Hepatocyte (in vitro differentiated cells): ENCODE measurements around the gene ZNF467. TPM values are rescaled to one million over a fixed set of nuclear protein-coding genes. Genes with fewer than 3 reads are reported as not detected.

ENCODE experiments used
- DNase-seq: peaks from one replicate; pipeline ENCODE4 v3.0.0-alpha.2; 2016; ENCODE audit warnings: low spot score
- H2AFZ ChIP-seq: fragments of 200-600 bp; sonication (generic); 2 replicates; pipeline ENCODE4 v1.6.0; 2016; ENCODE audit warnings: antibody characterized with exemption, mild to moderate bottlenecking
- H3K27ac ChIP-seq: fragments of 200-600 bp; sonication (generic); 2 replicates; pipeline ENCODE4 v1.5.1; 2016; ENCODE audit warnings: mild to moderate bottlenecking
- H3K27me3 ChIP-seq: fragments of 200-600 bp; sonication (generic); 2 replicates; pipeline ENCODE4 v1.6.1; 2016
- H3K36me3 ChIP-seq: fragments of 200-600 bp; sonication (generic); replicated peaks from 2 replicates; pipeline ENCODE4 v1.5.1; 2016; ENCODE audit warnings: low read depth; ENCODE audit not compliant: insufficient read depth
- H3K4me1 ChIP-seq: fragments of 200-600 bp; sonication (generic); 2 replicates; pipeline ENCODE4 v1.5.1; 2016; ENCODE audit warnings: mild to moderate bottlenecking, moderate library complexity; ENCODE audit not compliant: insufficient read depth
- H3K4me2 ChIP-seq: fragments of 200-600 bp; sonication (generic); 2 replicates; pipeline ENCODE4 v1.6.0; 2016
- H3K4me3 ChIP-seq: fragments of 200-600 bp; sonication (generic); 2 replicates; pipeline ENCODE4 v1.5.1; 2016; ENCODE audit warnings: mild to moderate bottlenecking
- H3K79me2 ChIP-seq: fragments of 200-600 bp; sonication (generic); 2 replicates; pipeline ENCODE4 v1.6.0; 2017; ENCODE audit warnings: mild to moderate bottlenecking
- H3K9me2 ChIP-seq: fragments of 200-600 bp; sonication (generic); replicated peaks from 2 replicates; pipeline ENCODE4 v1.6.0; 2017; ENCODE audit warnings: mild to moderate bottlenecking; ENCODE audit not compliant: insufficient read depth
- H3K9me3 ChIP-seq: fragments of 200-600 bp; sonication (generic); 2 replicates; pipeline ENCODE4 v1.5.1; 2016; ENCODE audit warnings: low read depth, mild to moderate bottlenecking
- H4K20me1 ChIP-seq: fragments of 200-600 bp; sonication (generic); 2 replicates; pipeline ENCODE4 v1.6.0; 2016; ENCODE audit warnings: mild to moderate bottlenecking; ENCODE audit not compliant: insufficient read depth, poor library complexity, severe bottlenecking
- EZH2 ChIP-seq: fragments of 200-600 bp; sonication (generic); IDR thresholded peaks from 2 replicates; pipeline ENCODE4 v1.6.1; 2016; ENCODE audit warnings: antibody characterized with exemption, mild to moderate bottlenecking, borderline replicate concordance
- EZH2phosphoT487 ChIP-seq: fragments of 200-600 bp; sonication (generic); IDR thresholded peaks from one replicate; pipeline ENCODE4 v1.6.1; 2018; ENCODE audit warnings: antibody characterized with exemption, mild to moderate bottlenecking, low read depth, moderate library complexity; ENCODE audit not compliant: unreplicated experiment, severe bottlenecking
- WGBS: methylation state at CpG from one replicate; pipeline ENCODE4 v1.1.6; 2016; ENCODE audit warnings: low lambda C conversion rate; ENCODE audit errors: missing lambda C conversion rate; 5-methylcytosine and 5-hydroxymethylcytosine counted together
- polyA plus RNA-seq: library from polyadenylated mRNA; unstranded; fragments of >200 nt; fragmentation: Nextera tagmentation; extraction: Ambion mirVana; gene quantifications from 2 replicates; pipeline ENCODE4 v1.2.1, GENCODE V29; 2016
- total RNA-seq: library from RNA; depleted of rRNA; stranded (reverse); fragments of >200 nt; gene quantifications from 2 replicates; pipeline ENCODE4 v1.2.3, GENCODE V29; 2014
- TF ChIP-seq, protein P1 (sequence below): fragments of 200-600 bp; sonication (generic); IDR thresholded peaks from 2 replicates; pipeline ENCODE4 v1.5.1; 2016; ENCODE audit warnings: antibody characterized with exemption, mild to moderate bottlenecking; ENCODE audit not compliant: poor library complexity

ZNF467 gene
- total and polyA plus RNA-seq, 2 experiments from 2014 or later = 7.8 to 15.6 TPM

GRCh38 chr7:149785983-149786382, 12.6 kb upstream of the ZNF467 start:
- Histone ChIP-seq H3K4me3 (no peak overlapping the region), H3K9me3 (no peaks in the 10 kb centered on the region), H3K4me2 (no peak overlapping the region), H4K20me1 (no peaks in the 10 kb centered on the region), H3K79me2 (no peaks in the 10 kb centered on the region), H2AFZ (no peak overlapping the region), H3K36me3 (no peaks in the 10 kb centered on the region), H3K27ac (no peak overlapping the region), H3K4me1 (no peaks in the 10 kb centered on the region), H3K27me3 (peaks cover 24% of the 10 kb centered on the region), H3K9me2 (no peaks in the 10 kb centered on the region)
- DNase-seq = no peak
- WGBS = 94% methylated on average over 9 of the region's 9 CpGs
- no peak for TF ChIP-seq EZH2
- no peak for TF ChIP-seq EZH2phosphoT487
- TF ChIP-seq, protein P1, sequence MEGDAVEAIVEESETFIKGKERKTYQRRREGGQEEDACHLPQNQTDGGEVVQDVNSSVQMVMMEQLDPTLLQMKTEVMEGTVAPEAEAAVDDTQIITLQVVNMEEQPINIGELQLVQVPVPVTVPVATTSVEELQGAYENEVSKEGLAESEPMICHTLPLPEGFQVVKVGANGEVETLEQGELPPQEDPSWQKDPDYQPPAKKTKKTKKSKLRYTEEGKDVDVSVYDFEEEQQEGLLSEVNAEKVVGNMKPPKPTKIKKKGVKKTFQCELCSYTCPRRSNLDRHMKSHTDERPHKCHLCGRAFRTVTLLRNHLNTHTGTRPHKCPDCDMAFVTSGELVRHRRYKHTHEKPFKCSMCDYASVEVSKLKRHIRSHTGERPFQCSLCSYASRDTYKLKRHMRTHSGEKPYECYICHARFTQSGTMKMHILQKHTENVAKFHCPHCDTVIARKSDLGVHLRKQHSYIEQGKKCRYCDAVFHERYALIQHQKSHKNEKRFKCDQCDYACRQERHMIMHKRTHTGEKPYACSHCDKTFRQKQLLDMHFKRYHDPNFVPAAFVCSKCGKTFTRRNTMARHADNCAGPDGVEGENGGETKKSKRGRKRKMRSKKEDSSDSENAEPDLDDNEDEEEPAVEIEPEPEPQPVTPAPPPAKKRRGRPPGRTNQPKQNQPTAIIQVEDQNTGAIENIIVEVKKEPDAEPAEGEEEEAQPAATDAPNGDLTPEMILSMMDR = no peak

DNA sequence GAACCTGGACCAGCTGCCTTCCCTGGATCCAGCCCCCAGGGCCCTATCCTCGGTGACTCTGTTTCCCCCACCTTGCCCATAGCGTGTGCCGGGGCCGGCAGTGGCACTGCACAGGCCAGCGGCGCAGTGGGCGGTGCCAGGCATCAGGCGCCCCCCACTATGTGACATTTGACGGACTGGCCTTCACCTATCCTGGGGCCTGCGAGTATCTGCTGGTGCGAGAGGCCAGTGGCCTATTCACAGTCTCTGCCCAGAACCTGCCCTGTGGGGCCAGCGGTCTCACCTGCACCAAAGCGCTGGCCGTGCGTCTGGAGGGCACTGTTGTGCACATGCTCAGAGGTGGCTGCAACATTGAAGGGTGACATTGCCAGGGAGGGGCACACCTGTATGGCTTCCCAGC, 12.0 kb upstream of the ZNF467 start:
- no peak for DNase-seq
- Histone ChIP-seq H3K27ac (no peak overlapping the region), H3K9me3 (no peaks in the 10 kb centered on the region), H3K4me2 (no peak overlapping the region), H3K9me2 (no peaks in the 10 kb centered on the region), H3K4me3 (no peak overlapping the region), H3K27me3 (peaks cover 18% of the 10 kb centered on the region), H2AFZ (no peak overlapping the region), H3K4me1 (no peaks in the 10 kb centered on the region), H3K36me3 (no peaks in the 10 kb centered on the region), H4K20me1 (no peaks in the 10 kb centered on the region), H3K79me2 (no peaks in the 10 kb centered on the region)
- TF ChIP-seq EZH2phosphoT487 (no peak), EZH2 (no peak)
- TF ChIP-seq, protein P1 = no peak
- 97% methylated on average over 15 of the region's 15 CpGs for WGBS

DNA sequence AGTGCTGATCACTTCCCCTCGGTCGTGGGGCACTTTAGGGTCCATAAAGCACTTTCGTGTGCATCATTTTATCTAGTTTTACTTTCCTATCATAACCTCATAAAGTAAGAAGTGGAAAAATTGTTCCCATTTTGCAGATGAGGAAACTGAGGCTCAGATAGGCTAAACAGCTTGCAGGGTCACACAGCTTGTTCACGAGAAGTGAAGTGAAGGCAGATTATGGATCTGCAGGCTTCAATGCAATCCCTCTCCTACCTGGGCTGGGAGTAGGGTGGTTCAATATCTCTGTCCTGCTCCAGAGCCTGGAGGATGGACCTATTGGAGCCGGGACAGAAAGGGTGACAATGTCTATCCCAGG, 10.8 kb upstream of the ZNF467 start:
- no peaks in the 10 kb centered on the region for H3K79me2 ChIP-seq
- no peaks in the 10 kb centered on the region for H3K9me3 ChIP-seq
- H3K27ac ChIP-seq = no peak overlapping the region
- no peaks in the 10 kb centered on the region for H3K9me2 ChIP-seq
- no peaks in the 10 kb centered on the region for H3K4me1 ChIP-seq
- no peak overlapping the region for H3K4me3 ChIP-seq
- H2AFZ ChIP-seq = no peak overlapping the region
- TF ChIP-seq, protein P1 = no peak
- TF ChIP-seq EZH2phosphoT487 = no peak
- no peak for TF ChIP-seq EZH2
- H3K36me3 ChIP-seq = no peaks in the 10 kb centered on the region
- no peak for DNase-seq
- 87% methylated on average over 5 of the region's 5 CpGs for WGBS
- peaks cover 8% of the 10 kb centered on the region for H3K27me3 ChIP-seq
- H3K4me2 ChIP-seq = no peak overlapping the region
- no peaks in the 10 kb centered on the region for H4K20me1 ChIP-seq
